Lung (tissue), 13 donors: ENCODE data around the gene NTHL1. TPM values are rescaled to one million over a fixed set of nuclear protein-coding genes. Genes with fewer than 3 reads are reported as not detected.

ENCODE experiments used
- ATAC-seq: fragments of 200-7000 bp; cut with Tn5 transposase; one replicate; pipeline ENCODE4 v1.9.1; 2020; ENCODE audit warnings: moderate number of reproducible peaks; ENCODE audit not compliant: insufficient read depth, low FRiP score
- DNase-seq, 3 donors: peaks; one replicate each; pipeline ENCODE4 v3.0.0-alpha.2; 2013 to 2017
- H3K27ac ChIP-seq, 2 donors: one replicate each; pipeline ENCODE4 v1.5.1; 2013; ENCODE audit warnings: mild to moderate bottlenecking in 2 of 2, moderate library complexity in 2 of 2, control low read depth in 1 of 2, inconsistent platforms in 1 of 2, low read depth in 1 of 2, low read length in 1 of 2
- H3K27me3 ChIP-seq, 3 donors: one replicate each; pipeline ENCODE4 v1.5.1; 2013; ENCODE audit warnings: low read length in 2 of 3; ENCODE audit not compliant: control insufficient read depth in 3 of 3, insufficient read depth in 3 of 3
- H3K36me3 ChIP-seq, 4 donors: one replicate each; pipeline ENCODE4 v1.5.1; 2013; ENCODE audit warnings: low read length in 4 of 4, mild to moderate bottlenecking in 1 of 4, moderate library complexity in 1 of 4; ENCODE audit not compliant: control insufficient read depth in 4 of 4, insufficient read depth in 4 of 4
- H3K4me1 ChIP-seq, 5 donors: one replicate each; pipeline ENCODE4 v1.5.1; 2013; ENCODE audit warnings: low read length in 5 of 5, mild to moderate bottlenecking in 2 of 5, moderate library complexity in 1 of 5; ENCODE audit not compliant: control insufficient read depth in 5 of 5, insufficient read depth in 5 of 5
- H3K4me3 ChIP-seq: one replicate; pipeline ENCODE4 v1.5.1; 2013; ENCODE audit warnings: mild to moderate bottlenecking, control low read depth, moderate library complexity
- H3K9ac ChIP-seq, 2 donors: one replicate each; pipeline ENCODE4 v1.5.1; 2013; ENCODE audit warnings: low read length in 2 of 2, control low read depth in 1 of 2; ENCODE audit not compliant: insufficient read depth in 1 of 2
- H3K9me3 ChIP-seq, 4 donors: one replicate each; pipeline ENCODE4 v1.5.1; 2013; ENCODE audit warnings: low read length in 3 of 4, mild to moderate bottlenecking in 1 of 4, moderate library complexity in 1 of 4; ENCODE audit not compliant: control insufficient read depth in 4 of 4, insufficient read depth in 3 of 4
- CTCF ChIP-seq: IDR thresholded peaks from 2 replicates; pipeline ENCODE4 v1.5.1; 2012; ENCODE audit warnings: mild to moderate bottlenecking; ENCODE audit errors: control extremely low read depth, extremely low read depth
- WGBS, 2 donors: extraction: QIAGEN DNeasy Blood & Tissue Kit; methylation state at CpG; one replicate each; pipeline ENCODE4 v1.1.7; 2013; 5-methylcytosine and 5-hydroxymethylcytosine counted together
- polyA plus RNA-seq, 2 donors: library from polyadenylated mRNA; stranded (reverse); fragments of 200-250 nt; gene quantifications; one replicate each; pipeline ENCODE4 v1.2.1, GENCODE V29; 2013
- small RNA-seq: library from RNA; depleted of rRNA; stranded (forward); fragments of <200 nt; gene quantifications from one replicate; pipeline ENCODE3, GENCODE V24; 2014; ENCODE audit warnings: low replicate concordance
- total RNA-seq, 2 donors: library from RNA; depleted of rRNA in 1 of 2; stranded (reverse); fragments of >200 nt in 1 of 2; gene quantifications; one replicate each; pipeline ENCODE4 v1.2.1, GENCODE V29; 2014 to 2021
- donor health status: control.
- donor health status: control.
- donor health status: Bipolar disorder and iron deficiency.
- donor health status: healthy.
- donor health status: DM: yes; HTN: yes; CAD: no.

The NTHL1 gene
- total and polyA plus RNA-seq, 4 donors = 19.3 to 43.5 (median 29.1) TPM

GRCh38 chr16:1990351-1991134 lies 57.1 kb downstream of the NTHL1 start:
- Histone ChIP-seq H3K9me3 (no peaks in the 10 kb centered on the region), H3K4me3 (no peak overlapping the region), H3K27ac (no peak overlapping the region), H3K27me3 (peaks cover 0 to 30% (median 27%) of the 10 kb centered on the region in 3 donors), H3K9ac (no peak overlapping the region), H3K36me3 (peaks cover 0 to 15% (median 12%) of the 10 kb centered on the region in 4 donors), H3K4me1 (peaks cover 0 to 9% (median 6%) of the 10 kb centered on the region in 5 donors)
- no peak for TF ChIP-seq CTCF
- WGBS, 2 donors = 3% methylated on average over 38 to 50 of the region's 50 CpGs
- ATAC-seq (no peak), DNase-seq (no peak)

- H3K9ac ChIP-seq = no peak overlapping the region
- peaks cover 0 to 30% (median 27%) of the 10 kb centered on the region in 3 donors for H3K27me3 ChIP-seq
- H3K27ac ChIP-seq = no peak overlapping the region
- DNase-seq (no peak), ATAC-seq (no peak)
- no peaks in the 10 kb centered on the region for H3K9me3 ChIP-seq
- H3K4me3 ChIP-seq = no peak overlapping the region
- TF ChIP-seq CTCF = no peak
- H3K4me1 ChIP-seq = peaks cover 3 to 14% (median 7%) of the 10 kb centered on the region in 5 donors
- WGBS, 2 donors = 1% methylated on average over 25 of the region's 25 CpGs; no CpG with 5 or more reads in 1 of the 2 donors
- peaks cover 0 to 15% (median 11%) of the 10 kb centered on the region in 4 donors for H3K36me3 ChIP-seq
Measured at GRCh38 chr16:1990101-1990350, 57.6 kb downstream of the NTHL1 start.

Small RNA genes within 50 kb of the gene (small RNA-seq; reads per million reads assigned to genes)
- gene MIR1225 (0.06 reads per million), gene RN7SL219P (not detected)

Other genes with a start within 250 kb of the NTHL1 start
- gene HAGH, start 221.0 kb downstream of the NTHL1 start, total RNA-seq = 10 to 100 TPM; 51.2 to 69.3 TPM
- gene HAGH, start 221.0 kb downstream of the NTHL1 start, polyA plus RNA-seq = 10 to 100 TPM; 91.2 to 99.7 TPM
- 10 to 100 TPM; 24.5 to 26.8 TPM for gene FAHD1, start 220.6 kb downstream of the NTHL1 start, total RNA-seq
- gene FAHD1, start 220.6 kb downstream of the NTHL1 start, polyA plus RNA-seq = 10 to 100 TPM; 17.2 to 32.1 TPM
- gene MEIOB, start 175.7 kb downstream of the NTHL1 start, total RNA-seq = under 1 TPM in 1 of 2 donors, not detected in 1; 0.21 TPM
- gene MEIOB, start 175.7 kb downstream of the NTHL1 start, polyA plus RNA-seq = under 1 TPM in 1 of 2 donors, not detected in 1; 0.28 TPM
- 1 to 10 TPM in 1 of 2 donors, under 1 TPM in 1; 0.40 to 5.9 TPM for gene HS3ST6, start 129.4 kb downstream of the NTHL1 start, total RNA-seq
- gene HS3ST6, start 129.4 kb downstream of the NTHL1 start, polyA plus RNA-seq = 1 to 10 TPM in 1 of 2 donors, under 1 TPM in 1; 0.71 to 2.1 TPM
- gene MSRB1, start 104.6 kb downstream of the NTHL1 start, total RNA-seq = 10 to 100 TPM; 11.1 to 52.1 TPM
- 100 to 1,000 TPM in 1 of 2 donors, 10 to 100 TPM in 1; 50.2 to 164 TPM for gene MSRB1, start 104.6 kb downstream of the NTHL1 start, polyA plus RNA-seq
- gene RPL3L, start 93.1 kb downstream of the NTHL1 start, total RNA-seq = not detected
- gene RPL3L, start 93.1 kb downstream of the NTHL1 start, polyA plus RNA-seq = under 1 TPM; 0.01 to 0.04 TPM
- gene NDUFB10, start 88.3 kb downstream of the NTHL1 start, total RNA-seq = 100 to 1,000 TPM; 107 to 124 TPM
- 100 to 1,000 TPM; 139 to 187 TPM for gene NDUFB10, start 88.3 kb downstream of the NTHL1 start, polyA plus RNA-seq
- gene RPS2, start 83.0 kb downstream of the NTHL1 start, total RNA-seq = 1,000 to 10,000 TPM; 1,331 to 2,412 TPM
- gene RPS2, start 83.0 kb downstream of the NTHL1 start, polyA plus RNA-seq = 1,000 to 10,000 TPM; 3,147 to 5,214 TPM
- not detected for gene RNF151, start 81.0 kb downstream of the NTHL1 start, total RNA-seq
- under 1 TPM in 1 of 2 donors, not detected in 1; 0.15 TPM for gene RNF151, start 81.0 kb downstream of the NTHL1 start, polyA plus RNA-seq
- gene TBL3, start 75.8 kb downstream of the NTHL1 start, total RNA-seq = 10 to 100 TPM; 23.9 to 35.4 TPM
- 10 to 100 TPM; 52.8 to 58.8 TPM for gene TBL3, start 75.8 kb downstream of the NTHL1 start, polyA plus RNA-seq
- 1 to 10 TPM in 1 of 2 donors, under 1 TPM in 1; 0.28 to 4.5 TPM for gene NOXO1, start 66.4 kb downstream of the NTHL1 start, total RNA-seq
- 1 to 10 TPM; 2.0 to 7.3 TPM for gene NOXO1, start 66.4 kb downstream of the NTHL1 start, polyA plus RNA-seq
- 10 to 100 TPM in 1 of 2 donors, 1 to 10 TPM in 1; 7.4 to 32.6 TPM for gene GFER, start 63.6 kb downstream of the NTHL1 start, total RNA-seq
- 10 to 100 TPM; 18.6 to 63.5 TPM for gene GFER, start 63.6 kb downstream of the NTHL1 start, polyA plus RNA-seq
- gene SYNGR3, start 57.9 kb downstream of the NTHL1 start, total RNA-seq = under 1 TPM; 0.40 to 0.46 TPM
- gene SYNGR3, start 57.9 kb downstream of the NTHL1 start, polyA plus RNA-seq = under 1 TPM; 0.10 to 0.69 TPM
- gene ZNF598, start 38.0 kb downstream of the NTHL1 start, total RNA-seq = 10 to 100 TPM; 13.9 to 49.8 TPM
- 10 to 100 TPM; 29.1 to 42.8 TPM for gene ZNF598, start 38.0 kb downstream of the NTHL1 start, polyA plus RNA-seq
- 1 to 10 TPM in 1 of 2 donors, under 1 TPM in 1; 0.71 to 1.3 TPM for gene NPW, start 28.0 kb downstream of the NTHL1 start, total RNA-seq
- under 1 TPM; 0.12 to 0.34 TPM for gene NPW, start 28.0 kb downstream of the NTHL1 start, polyA plus RNA-seq
- gene NHERF2, start 20.9 kb downstream of the NTHL1 start, total RNA-seq = 100 to 1,000 TPM; 142 to 468 TPM
- gene NHERF2, start 20.9 kb downstream of the NTHL1 start, polyA plus RNA-seq = 100 to 1,000 TPM; 192 to 297 TPM
- 100 to 1,000 TPM in 1 of 2 donors, 10 to 100 TPM in 1; 93.4 to 146 TPM for gene TSC2, start 151 bp upstream of the NTHL1 start, total RNA-seq
- gene TSC2, start 151 bp upstream of the NTHL1 start, polyA plus RNA-seq = 10 to 100 TPM; 36.5 to 51.9 TPM
- 100 to 1,000 TPM in 1 of 2 donors, 10 to 100 TPM in 1; 82.9 to 128 TPM for gene PKD1, start 88.1 kb upstream of the NTHL1 start, total RNA-seq
- 10 to 100 TPM; 39.1 to 46.3 TPM for gene PKD1, start 88.1 kb upstream of the NTHL1 start, polyA plus RNA-seq
- gene RAB26, start 100.8 kb upstream of the NTHL1 start, total RNA-seq = under 1 TPM; 0.48 to 0.95 TPM
- gene RAB26, start 100.8 kb upstream of the NTHL1 start, polyA plus RNA-seq = 1 to 10 TPM in 1 of 2 donors, under 1 TPM in 1; 0.30 to 1.0 TPM
- gene TRAF7, start 107.9 kb upstream of the NTHL1 start, total RNA-seq = 10 to 100 TPM; 33.4 to 74.2 TPM
- gene TRAF7, start 107.9 kb upstream of the NTHL1 start, polyA plus RNA-seq = 10 to 100 TPM; 44.8 to 51.9 TPM
- under 1 TPM; 0.09 TPM for gene CASKIN1, start 148.8 kb upstream of the NTHL1 start, total RNA-seq
- under 1 TPM; 0.15 to 0.35 TPM for gene CASKIN1, start 148.8 kb upstream of the NTHL1 start, polyA plus RNA-seq
- gene MLST8, start 157.6 kb upstream of the NTHL1 start, total RNA-seq = 10 to 100 TPM; 17.2 to 42.6 TPM
- 10 to 100 TPM; 39.7 to 48.9 TPM for gene MLST8, start 157.6 kb upstream of the NTHL1 start, polyA plus RNA-seq
- 1 to 10 TPM; 2.1 to 9.2 TPM for gene BRICD5, start 163.0 kb upstream of the NTHL1 start, total RNA-seq
- gene BRICD5, start 163.0 kb upstream of the NTHL1 start, polyA plus RNA-seq = 10 to 100 TPM in 1 of 2 donors, 1 to 10 TPM in 1; 9.4 to 13.5 TPM
- 10 to 100 TPM in 1 of 2 donors, 1 to 10 TPM in 1; 3.8 to 20.9 TPM for gene PGP, start 167.0 kb upstream of the NTHL1 start, total RNA-seq
- gene PGP, start 167.0 kb upstream of the NTHL1 start, polyA plus RNA-seq = 10 to 100 TPM; 12.5 to 14.9 TPM
- 10 to 100 TPM; 21.0 to 30.2 TPM for gene E4F1, start 175.8 kb upstream of the NTHL1 start, total RNA-seq
- 10 to 100 TPM; 22.9 to 26.7 TPM for gene E4F1, start 175.8 kb upstream of the NTHL1 start, polyA plus RNA-seq
- 1 to 10 TPM in 1 of 2 donors, under 1 TPM in 1; 0.65 to 1.0 TPM for gene DNASE1L2, start 188.6 kb upstream of the NTHL1 start, total RNA-seq
- gene DNASE1L2, start 188.6 kb upstream of the NTHL1 start, polyA plus RNA-seq = under 1 TPM; 0.69 to 0.71 TPM
- 10 to 100 TPM; 35.0 to 71.9 TPM for gene ECI1, start 203.8 kb upstream of the NTHL1 start, total RNA-seq
- 10 to 100 TPM; 55.2 to 87.1 TPM for gene ECI1, start 203.8 kb upstream of the NTHL1 start, polyA plus RNA-seq
- 100 to 1,000 TPM in 1 of 2 donors, 10 to 100 TPM in 1; 92.0 to 125 TPM for gene RNPS1, start 220.3 kb upstream of the NTHL1 start, total RNA-seq
- 100 to 1,000 TPM in 1 of 2 donors, 10 to 100 TPM in 1; 98.7 to 144 TPM for gene RNPS1, start 220.3 kb upstream of the NTHL1 start, polyA plus RNA-seq